HEK293 (cell line): ENCODE data around the gene CELA1.

Experiments used
- CTCF ChIA-PET: fragments of 350-600 bp; formaldehyde crosslinking; extraction: SDS; loops from one replicate; lab custom pipeline; 2021; ENCODE audit warnings: antibody characterized with exemption; lab: Yijun Ruan, JAX
- POLR2A ChIA-PET: fragments of 300-600 bp; formaldehyde crosslinking; extraction: SDS; loops from one replicate; lab custom pipeline; 2020; ENCODE audit warnings: antibody characterized with exemption, inconsistent platforms; lab: Yijun Ruan, JAX
- H3K27ac ChIP-seq: fragments of 200-500 bp; sonication (Bioruptor generic); 2 replicates; pipeline ENCODE4 v1.5.1; 2014; ENCODE audit warnings: low read depth, low read length, control low read depth, inconsistent platforms; ENCODE audit errors: extremely low read depth
- H3K36me3 ChIP-seq, 2 experiments: fragments of 200-500 bp in 1 of 2; sonication (Bioruptor generic) in 1 of 2; 1 replicate in 1 of 2; 2 replicates in 1 of 2; pipeline ENCODE4 v1.5.1; 2014 to 2017; ENCODE audit warnings: inconsistent platforms in 2 of 2, low read length in 2 of 2; ENCODE audit not compliant: control insufficient read depth in 2 of 2, insufficient read depth in 1 of 2
- H3K4me1 ChIP-seq: fragments of 200-500 bp; sonication (Bioruptor generic); 2 replicates; pipeline ENCODE4 v1.5.1; 2014; ENCODE audit warnings: mild to moderate bottlenecking, low read length, inconsistent platforms; ENCODE audit not compliant: control insufficient read depth, insufficient read depth
- H3K4me3 ChIP-seq: 2 replicates; pipeline ENCODE4 v1.5.1; 2011; ENCODE audit warnings: low read depth, mild to moderate bottlenecking, control low read depth, low read length, moderate library complexity
- H3K9me3 ChIP-seq: fragments of 200-500 bp; sonication (Bioruptor generic); 2 replicates; pipeline ENCODE4 v1.5.1; 2014; ENCODE audit warnings: low read depth, low read length, inconsistent platforms; ENCODE audit not compliant: control insufficient read depth, insufficient read depth
- ATF2 ChIP-seq: fragments of 450-650 bp; formaldehyde crosslinking; IDR thresholded peaks from 2 replicates; pipeline ENCODE4 v1.5.1; 2016; ENCODE audit warnings: missing biosample characterization, missing genetic modification characterization, low read depth
- PATZ1 ChIP-seq: fragments of 450-650 bp; formaldehyde crosslinking; IDR thresholded peaks from 2 replicates; pipeline ENCODE4 v1.5.1; 2016; ENCODE audit warnings: missing biosample characterization, missing genetic modification characterization
- SCRT2 ChIP-seq: fragments of 450-650 bp; formaldehyde crosslinking; IDR thresholded peaks from 2 replicates; pipeline ENCODE4 v1.5.1; 2016; ENCODE audit warnings: missing biosample characterization, missing genetic modification characterization
- ZNF221 ChIP-seq: fragments of 450-650 bp; formaldehyde crosslinking; IDR thresholded peaks from 2 replicates; pipeline ENCODE4 v1.5.1; 2017; ENCODE audit warnings: missing biosample characterization, missing genetic modification characterization, borderline replicate concordance
- ZNF23 ChIP-seq: fragments of 450-650 bp; formaldehyde crosslinking; IDR thresholded peaks from 2 replicates; pipeline ENCODE4 v1.5.1; 2016; ENCODE audit warnings: missing biosample characterization, missing genetic modification characterization, borderline replicate concordance
- ZNF266 ChIP-seq: fragments of 450-650 bp; formaldehyde crosslinking; IDR thresholded peaks from 2 replicates; pipeline ENCODE4 v1.5.1; 2016; ENCODE audit warnings: missing biosample characterization, missing genetic modification characterization, low read depth
- ZNF544 ChIP-seq: fragments of 450-650 bp; formaldehyde crosslinking; IDR thresholded peaks from 2 replicates; pipeline ENCODE4 v1.5.0; 2017; ENCODE audit warnings: missing biosample characterization, missing genetic modification characterization
- ZNF837 ChIP-seq: fragments of 450-650 bp; formaldehyde crosslinking; IDR thresholded peaks from 2 replicates; pipeline ENCODE4 v1.5.1; 2016; ENCODE audit warnings: missing biosample characterization, missing genetic modification characterization
- ZSCAN30 ChIP-seq: fragments of 450-650 bp; IDR thresholded peaks from 2 replicates; pipeline ENCODE4 v1.5.1; 2018; ENCODE audit warnings: missing biosample characterization, mild to moderate bottlenecking, missing genetic modification characterization, moderate library complexity

The CELA1 gene

GRCh38 chr12:51281202-51281924 is 65.1 kb downstream of the CELA1 start:
- CTCF ChIA-PET: interaction anchor here (0.6 to 1.5 kb wide), 4 partner anchors 17 to 60 kb away, joined by 3 to 4 read pairs (median 3); no protein-coding TSS in a partner anchor
- Histone ChIP-seq H3K36me3 (no peaks in the 10 kb centered on the region), H3K4me3 (no peak overlapping the region), H3K27ac (no peak overlapping the region), H3K4me1 (no peaks in the 10 kb centered on the region), H3K9me3 (no peaks in the 10 kb centered on the region)
- TF ChIP-seq ZNF23: no peak
- TF ChIP-seq SCRT2 (tag by site-specific recombination): peak; percentile 91
- no peak for TF ChIP-seq ZNF544
- TF ChIP-seq ZNF837: no peak
- no peak for TF ChIP-seq ZSCAN30 (tag by site-specific recombination)
- TF ChIP-seq ZNF266 (tag by site-specific recombination): no peak
- no peak for TF ChIP-seq ZNF221 (tag by site-specific recombination)
- peak; percentile 59; the same call in 1 of the 2 replicates for TF ChIP-seq ATF2 (tag by site-specific recombination)
- TF ChIP-seq PATZ1 (tag by site-specific recombination): no peak
- POLR2A ChIA-PET: interaction anchor here (0.9 kb wide), 1 partner anchor 10 kb away, joined by 3 read pairs; no protein-coding TSS in a partner anchor
